ENCODE data around the gene SLC1A2. TPM values are rescaled to one million over a fixed set of nuclear protein-coding genes. Genes with fewer than 3 reads are reported as not detected.

The SLC1A2 gene
- total RNA-seq, 2 donors from 2014 or later, result 0.43 to 0.50 TPM

GRCh38 chr11:35292279-35292678 is 127.1 kb downstream of the SLC1A2 start:
- no peak for ATAC-seq
- DNase-seq, result no peak
- intact Hi-C loops (cut with DNase I, micrococcal nuclease), result no loop called here

GRCh38 chr11:35290876-35291275 is 128.5 kb downstream of the SLC1A2 start:
- DNase-seq (no peak), ATAC-seq (no peak)
- intact Hi-C loops (cut with DNase I, micrococcal nuclease), result no loop called here

GRCh38 chr11:35289821-35290220 is 129.5 kb downstream of the SLC1A2 start:
- ATAC-seq, result no peak
- intact Hi-C loops (cut with DNase I, micrococcal nuclease), result no loop called here
- DNase-seq, result no peak

- intact Hi-C loops (cut with DNase I, micrococcal nuclease), result no loop called here
- no peak for DNase-seq
- no peak for ATAC-seq
These were observed 130.4 kb downstream of the SLC1A2 start for GRCh38 chr11:35288817-35289541.

- no peak for DNase-seq
- ATAC-seq, result no peak
- intact Hi-C loops (cut with DNase I, micrococcal nuclease), result no loop called here
These were observed 131.0 kb downstream of the SLC1A2 start for GRCh38 chr11:35288309-35288708.

- intact Hi-C loops (cut with DNase I, micrococcal nuclease), result no loop called here
- ATAC-seq, result no peak
- DNase-seq, result no peak
These were observed 131.9 kb downstream of the SLC1A2 start for GRCh38 chr11:35287344-35287890.

- intact Hi-C loops (cut with DNase I, micrococcal nuclease), result no loop called here
- ATAC-seq, result no peak
- no peak for DNase-seq
These were observed 133.2 kb downstream of the SLC1A2 start for GRCh38 chr11:35286126-35286525.

- intact Hi-C loops (cut with DNase I, micrococcal nuclease), result no loop called here
- no peak for DNase-seq
- no peak for ATAC-seq
These were observed 133.9 kb downstream of the SLC1A2 start for GRCh38 chr11:35285471-35285870.

- ATAC-seq (peak; percentile 26), DNase-seq (no peak)
- intact Hi-C loops (cut with DNase I, micrococcal nuclease), result no loop called here
These were observed 137.0 kb downstream of the SLC1A2 start for GRCh38 chr11:35282221-35282882.

GRCh38 chr11:35281169-35281688 is 138.1 kb downstream of the SLC1A2 start:
- intact Hi-C loops (cut with DNase I, micrococcal nuclease), result no loop called here
- ATAC-seq, result no peak
- DNase-seq, result no peak

GRCh38 chr11:35280727-35281126 is 138.6 kb downstream of the SLC1A2 start:
- intact Hi-C loops (cut with DNase I, micrococcal nuclease), result no loop called here
- ATAC-seq (no peak), DNase-seq (no peak)

- intact Hi-C loops (cut with DNase I, micrococcal nuclease), result no loop called here
- no peak for ATAC-seq
- no peak for DNase-seq
These were observed 141.5 kb downstream of the SLC1A2 start for GRCh38 chr11:35277827-35278226.

- no peak for ATAC-seq
- intact Hi-C loops (cut with DNase I, micrococcal nuclease), result no loop called here
- no peak for DNase-seq
These were observed 142.8 kb downstream of the SLC1A2 start for GRCh38 chr11:35276396-35277145.

GRCh38 chr11:35275786-35276170 is 143.6 kb downstream of the SLC1A2 start:
- ATAC-seq, result no peak
- intact Hi-C loops (cut with DNase I, micrococcal nuclease), result no loop called here

GRCh38 chr11:35274909-35275785 is 144.2 kb downstream of the SLC1A2 start:
- ATAC-seq (peak; percentile 84), DNase-seq (peak; percentile 57 to 59)
- intact Hi-C loops (cut with DNase I, micrococcal nuclease), result no loop called here

More at GRCh38 chr11:35275786-35276170, 143.6 kb downstream of the SLC1A2 start:
- DNase-seq, result no peak

GRCh38 chr11:35272391-35272902 is 146.9 kb downstream of the SLC1A2 start:
- DNase-seq, result no peak
- intact Hi-C loops (cut with DNase I, micrococcal nuclease), result no loop called here
- no peak for ATAC-seq

- no peak for ATAC-seq
- intact Hi-C loops (cut with DNase I, micrococcal nuclease), result no loop called here
- no peak for DNase-seq
These were observed 148.3 kb downstream of the SLC1A2 start for GRCh38 chr11:35271031-35271430.

GRCh38 chr11:35270342-35270741 is 149.0 kb downstream of the SLC1A2 start:
- intact Hi-C loops (cut with DNase I, micrococcal nuclease), result no loop called here
- ATAC-seq (no peak), DNase-seq (no peak)

Data from left colon (tissue), 2 donors.